HEK293 (cell line): ENCODE data around the gene TPM1.
"Not testable (repeated sequence)": the region's sequence is repeated elsewhere in the genome, so short reads cannot be mapped to it uniquely, and the experiment has no call there.

ENCODE experiments used
- CTCF ChIP-seq: fragments of 450-650 bp; formaldehyde crosslinking; IDR thresholded peaks from 2 replicates; pipeline ENCODE4 v1.5.1; 2016; ENCODE audit warnings: missing biosample characterization, missing genetic modification characterization
- INSM2 ChIP-seq: fragments of 450-650 bp; formaldehyde crosslinking; IDR thresholded peaks from 2 replicates; pipeline ENCODE4 v1.5.1; 2016; ENCODE audit warnings: missing biosample characterization, missing genetic modification characterization
- KLF8 ChIP-seq: fragments of 450-650 bp; formaldehyde crosslinking; IDR thresholded peaks from 2 replicates; pipeline ENCODE4 v1.5.1; 2016; ENCODE audit warnings: missing biosample characterization, missing genetic modification characterization
- PBX3 ChIP-seq: sonication (generic); formaldehyde crosslinking; IDR thresholded peaks from 2 replicates; pipeline ENCODE4 v1.8.1; 2022; ENCODE audit warnings: mild to moderate bottlenecking, moderate library complexity, missing genetic modification reagents
- ZBTB17 ChIP-seq: fragments of 450-650 bp; formaldehyde crosslinking; IDR thresholded peaks from 2 replicates; pipeline ENCODE4 v1.5.1; 2016; ENCODE audit warnings: missing biosample characterization, missing genetic modification characterization
- ZNF114 ChIP-seq: fragments of 450-650 bp; formaldehyde crosslinking; IDR thresholded peaks from 2 replicates; pipeline ENCODE4 v1.5.0; 2017; ENCODE audit warnings: missing biosample characterization, missing genetic modification characterization
- ZNF140 ChIP-seq: fragments of 450-650 bp; formaldehyde crosslinking; IDR thresholded peaks from 2 replicates; pipeline ENCODE4 v1.5.1; 2016; ENCODE audit warnings: missing biosample characterization, missing genetic modification characterization
- ZNF16 ChIP-seq: fragments of 450-650 bp; formaldehyde crosslinking; IDR thresholded peaks from 2 replicates; pipeline ENCODE4 v1.5.1; 2016; ENCODE audit warnings: low read depth, missing biosample characterization, missing genetic modification characterization
- ZNF214 ChIP-seq: fragments of 450-650 bp; formaldehyde crosslinking; IDR thresholded peaks from 2 replicates; pipeline ENCODE4 v1.5.1; 2017; ENCODE audit warnings: missing biosample characterization, mild to moderate bottlenecking, missing genetic modification characterization, borderline replicate concordance
- ZNF274 ChIP-seq, 2 experiments: fragments of 200-500 bp in 1 of 2; fragments of 450-650 bp in 1 of 2; sonication (Bioruptor generic) in 1 of 2; formaldehyde crosslinking in 1 of 2; IDR thresholded peaks; 2 replicates each; pipeline versions ENCODE4 v1.5.1 to v1.6.1; 2014 to 2016; ENCODE audit warnings: borderline replicate concordance in 1 of 2, inconsistent platforms in 1 of 2, low read length in 1 of 2, missing biosample characterization in 1 of 2, missing genetic modification characterization in 1 of 2
- ZNF302 ChIP-seq: fragments of 450-650 bp; formaldehyde crosslinking; IDR thresholded peaks from 2 replicates; pipeline ENCODE4 v1.5.1; 2016; ENCODE audit warnings: missing biosample characterization, missing genetic modification characterization, low read depth
- ZNF473 ChIP-seq: fragments of 450-650 bp; formaldehyde crosslinking; IDR thresholded peaks from 2 replicates; pipeline ENCODE4 v1.5.1; 2017; ENCODE audit warnings: missing biosample characterization, missing genetic modification characterization
- ZNF639 ChIP-seq: fragments of 450-650 bp; formaldehyde crosslinking; IDR thresholded peaks from 2 replicates; pipeline ENCODE4 v1.5.1; 2016; ENCODE audit warnings: missing biosample characterization, missing genetic modification characterization

GRCh38 chr15:63098901-63099300, 56.4 kb downstream of the TPM1 start:
- not testable (repeated sequence) for TF ChIP-seq ZNF274 (IDR thresholded peaks at IDR 0.05; ENCODE audit: low read length); ZNF274 (tag by site-specific recombination; IDR thresholded peaks at IDR 0.05; ENCODE audit: borderline replicate concordance); CTCF (tag by site-specific recombination); ZNF473 (tag by site-specific recombination); INSM2 (tag by site-specific recombination); ZBTB17 (tag by site-specific recombination); ZNF302 (tag by site-specific recombination); PBX3; ZNF16 (tag by site-specific recombination); ZNF140 (tag by site-specific recombination); ZNF639 (tag by site-specific recombination); KLF8; ZNF114 (tag by site-specific recombination); ZNF214 (tag by site-specific recombination)
